BE2C (cell line): ENCODE results near the gene CDK17.

Experiments
- DNase-seq: peaks from one replicate; pipeline ENCODE4 v3.0.0-alpha.2; 2020
- H3K27me3 ChIP-seq: fragments of 250-450 bp; sonication (Bioruptor Pico); 2 replicates; pipeline ENCODE4 v1.5.1; 2020; ENCODE audit warnings: mild to moderate bottlenecking
- H3K36me3 ChIP-seq: fragments of 250-450 bp; sonication (Bioruptor Pico); 2 replicates; pipeline ENCODE4 v1.5.1; 2020; ENCODE audit warnings: mild to moderate bottlenecking
- H3K4me1 ChIP-seq: fragments of 250-450 bp; sonication (Bioruptor Pico); 2 replicates; pipeline ENCODE4 v1.5.1; 2020
- H3K4me3 ChIP-seq: 2 replicates; pipeline ENCODE4 v1.5.1; 2011; ENCODE audit warnings: low read depth, low read length
- H3K9me3 ChIP-seq: fragments of 250-450 bp; sonication (Bioruptor Pico); 2 replicates; pipeline ENCODE4 v1.5.1; 2020
- TF ChIP-seq, protein P1 (sequence below): IDR thresholded peaks from 2 replicates; pipeline ENCODE4 v1.5.1; 2012; ENCODE audit warnings: mild to moderate bottlenecking, low read depth, low read length

The CDK17 gene

DNA sequence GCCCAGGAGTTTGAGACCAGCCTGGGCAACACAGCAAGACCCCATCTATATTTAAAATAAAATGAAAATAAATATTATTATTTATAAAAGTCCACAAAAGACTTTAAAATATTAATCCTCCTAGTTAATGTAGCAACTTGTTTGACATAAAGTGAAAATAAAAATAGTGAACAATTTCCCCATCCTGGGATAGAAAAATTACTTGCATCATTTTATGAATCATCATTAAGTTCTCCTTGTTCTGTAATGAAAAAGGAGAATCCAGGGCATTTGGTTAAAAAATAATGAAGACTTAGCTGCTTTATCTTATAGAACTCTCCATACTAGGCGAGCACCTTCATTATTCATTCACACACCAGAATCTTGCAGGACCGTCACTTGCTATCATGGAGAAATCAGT lies 140.0 kb downstream of the CDK17 start:
- Histone ChIP-seq H3K27me3 (no peaks in the 10 kb centered on the region), H3K36me3 (peaks cover 37% of the 10 kb centered on the region), H3K9me3 (no peaks in the 10 kb centered on the region), H3K4me3 (no peak overlapping the region), H3K4me1 (peaks cover 18% of the 10 kb centered on the region)
- no peak for DNase-seq
- TF ChIP-seq, protein P1, sequence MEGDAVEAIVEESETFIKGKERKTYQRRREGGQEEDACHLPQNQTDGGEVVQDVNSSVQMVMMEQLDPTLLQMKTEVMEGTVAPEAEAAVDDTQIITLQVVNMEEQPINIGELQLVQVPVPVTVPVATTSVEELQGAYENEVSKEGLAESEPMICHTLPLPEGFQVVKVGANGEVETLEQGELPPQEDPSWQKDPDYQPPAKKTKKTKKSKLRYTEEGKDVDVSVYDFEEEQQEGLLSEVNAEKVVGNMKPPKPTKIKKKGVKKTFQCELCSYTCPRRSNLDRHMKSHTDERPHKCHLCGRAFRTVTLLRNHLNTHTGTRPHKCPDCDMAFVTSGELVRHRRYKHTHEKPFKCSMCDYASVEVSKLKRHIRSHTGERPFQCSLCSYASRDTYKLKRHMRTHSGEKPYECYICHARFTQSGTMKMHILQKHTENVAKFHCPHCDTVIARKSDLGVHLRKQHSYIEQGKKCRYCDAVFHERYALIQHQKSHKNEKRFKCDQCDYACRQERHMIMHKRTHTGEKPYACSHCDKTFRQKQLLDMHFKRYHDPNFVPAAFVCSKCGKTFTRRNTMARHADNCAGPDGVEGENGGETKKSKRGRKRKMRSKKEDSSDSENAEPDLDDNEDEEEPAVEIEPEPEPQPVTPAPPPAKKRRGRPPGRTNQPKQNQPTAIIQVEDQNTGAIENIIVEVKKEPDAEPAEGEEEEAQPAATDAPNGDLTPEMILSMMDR, result no peak

DNA sequence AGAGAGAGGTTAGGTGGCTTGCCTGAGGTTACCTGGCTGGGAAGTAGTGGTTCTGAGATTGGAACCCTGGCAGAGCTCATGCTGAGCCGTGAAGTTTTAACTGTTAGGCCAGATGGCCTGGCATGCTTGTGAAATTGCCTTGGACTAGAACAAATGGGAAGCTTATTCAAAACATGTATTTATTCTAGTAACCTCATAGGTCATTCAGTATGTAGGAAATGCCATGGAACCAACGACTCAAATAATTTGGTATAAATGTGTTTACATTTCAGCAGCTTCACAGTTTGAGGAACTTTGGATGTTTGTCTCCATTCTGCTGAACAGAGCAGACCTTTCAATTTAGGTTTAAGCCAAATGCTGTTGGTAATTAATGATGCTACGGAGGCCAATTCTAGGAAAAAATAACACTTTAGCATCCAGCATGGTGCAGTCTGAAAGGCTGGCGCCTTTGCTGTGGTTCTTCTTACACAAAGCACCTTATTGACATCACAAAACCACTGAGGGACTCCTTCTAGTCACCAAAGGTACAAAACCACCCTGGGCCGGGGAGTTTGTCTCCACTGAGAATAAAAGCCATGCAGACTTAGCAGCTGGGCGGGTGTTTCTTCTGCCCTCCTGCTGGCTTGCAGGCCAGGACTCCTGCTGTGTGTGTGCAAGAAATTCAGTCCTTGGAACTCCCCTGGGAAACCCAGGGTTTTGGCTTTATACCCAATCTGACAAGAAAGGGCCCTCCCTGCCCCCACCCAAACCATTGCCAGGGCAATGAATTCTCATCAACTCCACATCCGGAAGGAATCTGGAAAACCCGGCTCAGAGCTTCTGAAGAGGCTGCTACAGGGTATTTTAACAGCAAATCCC lies 141.9 kb downstream of the CDK17 start:
- peak; percentile 89 for DNase-seq
- TF ChIP-seq, protein P1, result no peak
- H3K4me3 ChIP-seq, result no peak overlapping the region
- H3K36me3 ChIP-seq, result peaks cover 46% of the 10 kb centered on the region
- H3K4me1 ChIP-seq, result peaks cover 17% of the 10 kb centered on the region
- H3K9me3 ChIP-seq, result no peaks in the 10 kb centered on the region
- no peaks in the 10 kb centered on the region for H3K27me3 ChIP-seq

- Histone ChIP-seq H3K27me3 (no peaks in the 10 kb centered on the region), H3K36me3 (peaks cover 51% of the 10 kb centered on the region), H3K4me1 (peaks cover 15% of the 10 kb centered on the region), H3K9me3 (no peaks in the 10 kb centered on the region), H3K4me3 (no peak overlapping the region)
- no peak for DNase-seq
- TF ChIP-seq, protein P1, result no peak
These were observed 142.6 kb downstream of the CDK17 start for GRCh38 chr12:96257550-96258103.

- Histone ChIP-seq H3K27me3 (no peaks in the 10 kb centered on the region), H3K4me1 (peaks cover 15% of the 10 kb centered on the region), H3K36me3 (peaks cover 54% of the 10 kb centered on the region), H3K9me3 (no peaks in the 10 kb centered on the region), H3K4me3 (no peak overlapping the region)
- TF ChIP-seq, protein P1, result no peak
- DNase-seq, result no peak
These were observed 143.4 kb downstream of the CDK17 start for GRCh38 chr12:96256672-96257361.

GRCh38 chr12:96255077-96255476 lies 145.2 kb downstream of the CDK17 start:
- no peaks in the 10 kb centered on the region for H3K27me3 ChIP-seq
- TF ChIP-seq, protein P1, result no peak
- no peaks in the 10 kb centered on the region for H3K9me3 ChIP-seq
- peaks cover 54% of the 10 kb centered on the region for H3K36me3 ChIP-seq
- DNase-seq, result no peak
- H3K4me3 ChIP-seq, result no peak overlapping the region
- peaks cover 17% of the 10 kb centered on the region for H3K4me1 ChIP-seq
